Eye (tissue), 1 donor: ENCODE measurements around the gene COLGALT1.

ENCODE experiments used
- DNase-seq: peaks from one replicate; pipeline ENCODE4 v3.0.0-alpha.2; 2015

COLGALT1 gene

DNA sequence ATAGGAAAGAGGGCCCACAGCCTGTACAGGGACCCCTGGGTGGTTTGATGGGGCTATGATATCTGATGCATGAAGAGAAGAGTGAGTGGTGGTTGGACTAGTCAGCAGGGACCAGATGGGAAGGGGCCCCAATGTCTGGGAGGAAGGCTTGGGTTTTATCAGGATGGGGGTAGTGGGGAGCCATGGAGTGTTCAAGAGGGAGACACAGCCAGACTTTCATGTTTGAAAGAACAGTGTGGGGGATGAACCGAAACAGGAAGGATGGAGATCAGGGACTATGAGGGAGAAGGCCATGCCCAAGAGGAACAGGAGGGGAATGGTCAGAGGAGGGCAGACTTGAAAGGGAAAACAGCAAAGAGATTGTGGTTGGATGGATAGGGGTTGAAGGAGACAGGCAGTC is 69.6 kb downstream of the COLGALT1 start:
- no peak for DNase-seq

DNA sequence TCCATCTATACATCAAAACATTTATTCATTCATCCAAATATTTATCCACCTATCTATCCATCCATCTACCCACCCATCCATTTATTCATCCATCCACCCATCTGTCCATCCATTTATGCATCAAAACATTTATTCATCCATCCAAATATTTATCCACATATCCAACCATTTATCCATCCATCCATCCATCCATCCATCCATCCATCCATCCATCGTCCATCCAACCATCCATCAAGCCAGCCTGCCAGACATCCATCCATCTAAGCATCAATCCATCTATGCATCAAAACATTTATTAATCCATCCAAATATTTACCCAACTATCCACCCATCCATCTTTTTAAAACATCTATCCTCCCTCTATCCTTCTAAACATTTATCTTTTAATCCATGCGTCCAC is 70.5 kb downstream of the COLGALT1 start:
- DNase-seq, result no peak

DNA sequence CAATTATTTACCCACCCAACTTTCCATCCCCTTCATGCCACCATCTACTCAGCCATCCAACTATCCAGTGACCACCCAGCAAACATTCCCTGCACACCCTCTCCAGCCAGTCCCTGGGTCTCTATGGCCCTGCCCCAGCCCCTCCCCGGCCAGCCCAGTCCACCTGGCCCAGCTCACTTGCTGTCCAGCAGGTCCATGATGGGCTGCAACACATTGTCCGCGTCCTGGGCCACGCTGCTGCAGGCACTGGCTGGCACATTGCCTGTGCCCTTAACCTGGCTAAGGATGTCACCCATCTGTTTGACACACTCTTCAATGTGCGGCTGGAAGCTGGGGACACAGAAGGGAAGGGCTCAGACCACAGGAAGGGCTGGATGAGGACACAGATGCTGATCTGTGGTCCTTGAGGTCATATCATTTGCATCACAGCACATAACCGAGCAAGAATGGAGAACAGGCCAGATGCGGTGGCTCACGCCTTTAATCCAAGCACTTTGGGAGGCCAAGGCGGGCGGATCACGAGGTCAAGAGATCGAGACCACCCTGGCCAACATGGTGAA is 71.1 kb downstream of the COLGALT1 start:
- DNase-seq, result no peak

DNA sequence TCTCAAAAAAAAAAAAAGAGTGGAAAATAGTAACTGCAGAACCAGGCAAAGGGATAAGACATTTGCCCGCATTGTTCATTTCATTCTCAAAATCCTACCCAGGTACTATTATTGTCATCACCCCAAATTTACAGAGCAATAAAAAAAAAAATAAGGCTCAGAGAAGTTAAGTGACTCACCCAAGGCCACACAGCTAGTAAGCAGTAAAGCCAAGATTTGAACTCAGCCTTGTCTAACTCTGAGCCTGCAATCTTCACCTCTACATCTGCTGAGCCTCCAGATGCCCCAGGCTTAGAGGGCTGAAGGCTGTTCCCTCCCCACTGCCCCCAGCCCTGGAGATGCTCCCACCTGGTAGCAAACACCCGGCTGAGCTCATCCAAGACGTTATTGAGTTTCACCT is 71.7 kb downstream of the COLGALT1 start:
- no peak for DNase-seq

DNA sequence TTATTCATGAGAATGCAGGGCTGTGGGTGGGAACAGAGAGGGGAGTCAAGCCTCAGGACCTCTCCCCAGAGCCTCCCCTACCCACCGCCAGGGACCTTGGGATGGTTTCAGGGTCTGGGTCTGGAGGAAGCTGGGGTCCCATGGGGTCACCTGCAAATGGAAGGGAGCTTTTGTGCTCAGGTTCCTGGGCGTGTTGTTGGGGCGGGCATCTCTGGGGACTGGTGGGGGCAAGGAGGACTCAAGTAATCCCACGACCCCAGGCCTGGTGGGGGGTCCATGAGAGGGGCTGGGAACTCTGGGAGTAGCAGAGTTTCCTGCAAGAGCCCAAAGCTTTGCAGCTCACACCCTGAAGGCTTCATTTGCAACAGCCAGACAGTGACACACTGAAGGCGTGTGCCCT is 72.5 kb downstream of the COLGALT1 start:
- no peak for DNase-seq

DNA sequence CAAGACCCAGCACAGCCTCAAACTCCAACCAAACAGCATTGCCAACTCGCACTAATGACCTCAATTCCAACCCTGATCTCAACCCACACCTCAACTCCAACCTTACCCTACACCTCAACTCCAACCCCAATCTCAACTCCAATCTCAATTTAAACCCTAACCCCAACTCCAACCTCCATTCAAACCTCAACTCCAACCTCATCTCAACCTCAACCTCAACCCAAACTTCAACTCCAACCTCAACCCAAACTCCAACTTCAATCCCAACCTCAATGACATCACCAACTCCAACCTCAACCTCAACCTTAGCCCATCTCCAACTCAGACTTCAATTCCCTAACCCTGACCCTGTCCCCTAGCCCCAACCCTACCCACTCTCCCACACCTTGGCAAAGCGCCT is 74.3 kb downstream of the COLGALT1 start:
- DNase-seq, result no peak

DNA sequence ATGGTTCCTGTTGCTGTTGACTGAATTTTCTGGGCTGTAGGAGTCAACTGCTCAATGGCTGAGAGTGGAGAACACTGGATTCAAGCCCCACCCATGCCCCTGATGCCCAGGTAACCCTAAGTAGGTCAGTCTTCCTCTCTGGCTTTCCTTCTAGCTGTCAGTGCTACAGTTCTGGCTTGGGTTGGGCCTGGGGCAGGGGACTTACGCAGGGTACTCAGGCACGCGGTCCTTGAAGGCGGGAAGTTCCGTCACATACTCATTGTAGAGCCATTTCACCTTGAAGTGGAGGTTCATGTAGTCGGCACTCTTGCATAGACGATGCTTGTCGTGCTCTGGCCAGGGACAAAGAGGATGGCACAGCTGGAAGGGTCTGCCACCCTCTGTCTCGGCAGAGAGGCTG is 77.1 kb downstream of the COLGALT1 start:
- DNase-seq, result no peak
